ENCODE results near the gene TMEM164.

DNA sequence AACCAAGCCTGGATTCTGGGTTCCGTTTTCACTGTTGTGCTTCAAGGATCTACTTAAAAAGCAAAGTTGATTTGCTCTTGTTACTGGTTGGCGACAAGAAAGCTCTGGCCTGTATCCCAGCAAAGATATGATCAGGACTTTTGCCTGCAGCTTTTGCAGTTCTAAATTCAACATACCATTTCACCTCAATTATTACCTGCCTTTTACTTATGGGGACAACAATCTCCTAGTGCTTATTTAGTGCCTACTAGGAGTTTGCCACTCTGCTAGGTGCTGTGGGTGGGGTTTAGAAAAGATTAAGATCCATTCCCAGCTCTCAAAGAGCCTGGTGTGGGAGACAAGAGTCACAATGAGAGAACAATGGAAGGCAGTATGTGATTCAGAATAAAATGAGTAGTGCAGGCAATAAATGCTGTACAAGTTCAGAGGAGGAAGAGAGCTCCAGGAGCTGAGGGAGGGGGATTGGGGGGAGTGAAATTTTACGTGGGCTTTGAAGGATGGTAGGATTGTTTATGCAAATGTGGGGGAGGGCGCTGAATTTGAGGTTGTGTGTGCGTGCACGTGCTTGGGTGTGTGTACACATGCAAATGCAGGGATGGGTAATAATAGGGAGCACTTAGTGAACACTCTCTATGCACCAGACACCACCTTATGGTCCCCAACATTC lies 5.0 kb upstream of the TMEM164 start:
- TF ChIP-seq BHLHE40 (IDR thresholded peaks at IDR 0.05; ENCODE audit: borderline replicate concordance) (no peak), FOXK2 (IDR thresholded peaks at IDR 0.05) (no peak), L3MBTL2 (conservative IDR thresholded peaks at IDR 0.05) (no peak), SUZ12 (IDR thresholded peaks at IDR 0.05) (no peak), SP1 (IDR thresholded peaks at IDR 0.05) (no peak), NFRKB (IDR thresholded peaks at IDR 0.05) (no peak), FOXM1 (IDR thresholded peaks at IDR 0.05; ENCODE audit: borderline replicate concordance) (no peak), ELF4 (IDR thresholded peaks at IDR 0.05) (no peak), ARNT (IDR thresholded peaks at IDR 0.05) (no peak), FOXA1 (IDR thresholded peaks at IDR 0.05) (no peak), HDGF (IDR thresholded peaks at IDR 0.05; ENCODE audit: borderline replicate concordance) (no peak), TARDBP (IDR thresholded peaks at IDR 0.05) (no peak)

All from HEK293T (cell line).